CD14-positive monocyte (primary cell): ENCODE results near the gene NUDC. TPM values are rescaled to one million over a fixed set of nuclear protein-coding genes. Genes with fewer than 3 reads are reported as not detected.

Experiments used
- DNase-seq, 3 donors: peaks; one replicate each; pipeline ENCODE4 v3.0.0-alpha.2; 2011 to 2022
- H2AFZ ChIP-seq: 2 replicates; pipeline ENCODE4 v1.6.0; 2012; ENCODE audit warnings: mild to moderate bottlenecking, low read depth, low read length, inconsistent platforms; ENCODE audit not compliant: insufficient read depth, poor library complexity, severe bottlenecking
- H3K27ac ChIP-seq, 2 donors: 1 replicate in 1 of 2; 2 replicates in 1 of 2; pipeline ENCODE4 v1.5.1; 2012 to 2013; ENCODE audit warnings: low read length in 2 of 2, control low read depth in 1 of 2, inconsistent platforms in 1 of 2, low read depth in 1 of 2, mild to moderate bottlenecking in 1 of 2
- H3K27me3 ChIP-seq, 2 donors: one replicate each; pipeline versions ENCODE4 v1.6.0 to v1.6.1; 2011 to 2013; ENCODE audit warnings: low read length in 2 of 2; ENCODE audit not compliant: control insufficient read depth in 2 of 2, insufficient read depth in 2 of 2
- H3K36me3 ChIP-seq, 2 donors: replicated peaks in 1 of 2; 1 replicate in 1 of 2; 2 replicates in 1 of 2; pipeline versions ENCODE4 v1.5.1 to v1.6.1; 2012 to 2013; ENCODE audit warnings: low read length in 2 of 2, control low read depth in 1 of 2, inconsistent platforms in 1 of 2, mild to moderate bottlenecking in 1 of 2; ENCODE audit not compliant: insufficient read depth in 2 of 2, control insufficient read depth in 1 of 2
- H3K4me1 ChIP-seq, 2 donors: 1 replicate in 1 of 2; 2 replicates in 1 of 2; pipeline versions ENCODE4 v1.5.1 to v1.6.1; 2012 to 2013; ENCODE audit warnings: low read length in 2 of 2, control low read depth in 1 of 2, inconsistent platforms in 1 of 2, mild to moderate bottlenecking in 1 of 2, moderate library complexity in 1 of 2; ENCODE audit not compliant: insufficient read depth in 2 of 2, control insufficient read depth in 1 of 2
- H3K4me2 ChIP-seq: replicated peaks from 2 replicates; pipeline ENCODE3; 2012; ENCODE audit warnings: low read length, moderate library complexity, mild to moderate bottlenecking; ENCODE audit not compliant: poor library complexity, severe bottlenecking; ENCODE audit errors: extremely low read depth
- H3K4me3 ChIP-seq, 3 experiments: fragments of 200-600 bp in 1 of 3; sonication (generic) in 1 of 3; replicated peaks in 1 of 3; 1 replicate in 2 of 3; 2 replicates in 1 of 3; pipeline ENCODE4 v1.5.1; 2011 to 2013; ENCODE audit warnings: low read length in 3 of 3, mild to moderate bottlenecking in 3 of 3, control low read depth in 2 of 3, low read depth in 2 of 3, inconsistent platforms in 1 of 3, moderate library complexity in 1 of 3
- H3K79me2 ChIP-seq: 2 replicates; pipeline ENCODE4 v1.6.0; 2012; ENCODE audit warnings: mild to moderate bottlenecking, control low read depth, inconsistent platforms, low read length, moderate library complexity; ENCODE audit not compliant: insufficient read depth
- H3K9ac ChIP-seq: 2 replicates; pipeline ENCODE4 v1.6.0; 2017; ENCODE audit warnings: low read length, mild to moderate bottlenecking; ENCODE audit not compliant: insufficient read depth, poor library complexity, severe bottlenecking
- H3K9me3 ChIP-seq, 2 donors: replicated peaks in 1 of 2; 1 replicate in 1 of 2; 2 replicates in 1 of 2; pipeline versions ENCODE4 v1.5.1 to v1.6.1; 2012 to 2013; ENCODE audit warnings: low read length in 2 of 2, control low read depth in 1 of 2; ENCODE audit not compliant: control insufficient read depth in 1 of 2, insufficient read depth in 1 of 2
- H4K20me1 ChIP-seq: 2 replicates; pipeline ENCODE4 v1.6.0; 2012; ENCODE audit warnings: mild to moderate bottlenecking, low read length, control low read depth, moderate library complexity; ENCODE audit not compliant: insufficient read depth
- H3K27ac Mint-ChIP-seq, 7 donors: one replicate each; pipeline ENCODE4 v1.8.0; 2020; ENCODE audit warnings: mild to moderate bottlenecking in 7 of 7, mixed read lengths in 7 of 7, moderate library complexity in 6 of 7, inconsistent platforms in 2 of 7
- H3K27me3 Mint-ChIP-seq, 3 donors: one replicate each; pipeline ENCODE4 v1.8.0; 2021 to 2022; ENCODE audit warnings: low read depth in 3 of 3, mild to moderate bottlenecking in 3 of 3, mixed read lengths in 3 of 3, moderate library complexity in 3 of 3, inconsistent platforms in 1 of 3
- H3K36me3 Mint-ChIP-seq, 2 donors: one replicate each; pipeline ENCODE4 v1.8.0; 2020; ENCODE audit warnings: mixed read lengths in 2 of 2, inconsistent platforms in 1 of 2, mild to moderate bottlenecking in 1 of 2
- H3K4me1 Mint-ChIP-seq: one replicate; pipeline ENCODE4 v1.8.0; 2020; ENCODE audit warnings: mild to moderate bottlenecking, mixed read lengths
- H3K4me3 Mint-ChIP-seq, 2 donors: one replicate each; pipeline ENCODE4 v1.8.0; 2020; ENCODE audit warnings: mild to moderate bottlenecking in 2 of 2, mixed read lengths in 2 of 2, moderate library complexity in 1 of 2
- H3K9me3 Mint-ChIP-seq, 7 donors: one replicate each; pipeline ENCODE4 v1.8.0; 2020 to 2022; ENCODE audit warnings: mixed read lengths in 7 of 7, mild to moderate bottlenecking in 6 of 7, moderate library complexity in 6 of 7, inconsistent platforms in 2 of 7
- CTCF ChIP-seq: fragments of 200-600 bp; IDR thresholded peaks from one replicate; pipeline ENCODE4 v1.8.0; 2022; ENCODE audit warnings: antibody characterized with exemption, mild to moderate bottlenecking
- WGBS: methylation state at CpG from one replicate; pipeline ENCODE4 v1.1.5; 2013; ENCODE audit warnings: missing lambda C conversion rate; ENCODE audit not compliant: insufficient coverage; 5-methylcytosine and 5-hydroxymethylcytosine counted together
- intact Hi-C, 2 donors: fragments of 100-400 bp; cut with micrococcal nuclease; formaldehyde crosslinking; loops; one replicate each; pipeline versions ENCODE4 v1.15.0 to v1.15.1; 2023
- polyA plus RNA-seq, 3 donors: library from polyadenylated mRNA; depleted of rRNA in 1 of 3; unstranded in 2 of 3; stranded (reverse) in 1 of 3; fragments of 300-500 nt in 2 of 3; fragments of >200 nt in 1 of 3; fragmentation: Illumina TruSeq in 2 of 3; gene quantifications; 1 replicate in 2 of 3; 2 replicates in 1 of 3; pipeline ENCODE4 v1.2.3, GENCODE V29; 2012 to 2021

NUDC gene
- polyA plus RNA-seq, 3 donors, result 28.3 to 58.3 (median 47.4) TPM

GRCh38 chr1:26951821-26952497 lies 30.4 kb downstream of the NUDC start:
- no peak overlapping the region for H3K27ac Mint-ChIP-seq
- peaks cover 3 to 20% (median 4%) of the 10 kb centered on the region in 3 donors for H3K27me3 Mint-ChIP-seq
- no peaks in the 10 kb centered on the region for H3K79me2 ChIP-seq
- 96% methylated on average over 21 of the region's 24 CpGs for WGBS
- H3K27ac ChIP-seq, result no peak overlapping the region
- H2AFZ ChIP-seq, result no peak overlapping the region
- no peak overlapping the region for H3K4me2 ChIP-seq
- no peak overlapping the region for H3K4me3 ChIP-seq
- intact Hi-C loops, result no loop called here
- no peaks in the 10 kb centered on the region for H3K9me3 ChIP-seq
- H3K36me3 ChIP-seq, result peaks cover 0 to 3% of the 10 kb centered on the region in 2 donors
- H3K9ac ChIP-seq, result no peak overlapping the region
- H3K9me3 Mint-ChIP-seq, result peaks cover 2 to 10% (median 3%) of the 10 kb centered on the region in 7 donors
- peaks cover 0 to under 1% of the 10 kb centered on the region in 2 donors for H3K36me3 Mint-ChIP-seq
- DNase-seq, result no peak
- no peaks in the 10 kb centered on the region for H3K4me1 ChIP-seq
- H3K4me1 Mint-ChIP-seq, result no peaks in the 10 kb centered on the region
- no peaks in the 10 kb centered on the region for H3K27me3 ChIP-seq
- no peak for TF ChIP-seq CTCF
- H3K4me3 Mint-ChIP-seq, result no peak overlapping the region
- no peaks in the 10 kb centered on the region for H4K20me1 ChIP-seq

GRCh38 chr1:26953374-26953773 lies 31.8 kb downstream of the NUDC start:
- Mint-ChIP-seq H3K36me3 (no peaks in the 10 kb centered on the region), H3K9me3 (peaks cover 2 to 10% (median 3%) of the 10 kb centered on the region in 7 donors), H3K27me3 (peaks cover 9 to 29% (median 16%) of the 10 kb centered on the region in 3 donors), H3K4me1 (no peaks in the 10 kb centered on the region), H3K27ac (no peak overlapping the region), H3K4me3 (no peak overlapping the region)
- no CpG with 5 or more reads among the region's 5 CpGs for WGBS
- Histone ChIP-seq H3K36me3 (no peaks in the 10 kb centered on the region), H3K79me2 (no peaks in the 10 kb centered on the region), H3K9ac (no peak overlapping the region), H4K20me1 (no peaks in the 10 kb centered on the region), H2AFZ (no peak overlapping the region), H3K4me1 (no peaks in the 10 kb centered on the region), H3K27me3 (peaks cover 0 to 3% of the 10 kb centered on the region in 2 donors), H3K4me2 (no peak overlapping the region), H3K27ac (no peak overlapping the region), H3K4me3 (no peak overlapping the region), H3K9me3 (no peaks in the 10 kb centered on the region)
- intact Hi-C loops, result no loop called here
- no peak for TF ChIP-seq CTCF
- no peak for DNase-seq
